SK-N-SH treated with all-trans-retinoic acid at 6 μM for 48 hours (cell line): ENCODE results near the gene TBXAS1.
A peak's percentile ranks its signal among the peaks of the same experiment; 100 is the strongest.

Experiments used
- ATAC-seq: fragments of 200-7000 bp; cut with Tn5 transposase; 3 replicates; pipeline ENCODE4 v1.9.1; 2020; ENCODE audit warnings: mild to moderate bottlenecking, moderate library complexity
- BACH2 ChIP-seq: fragments of 250-450 bp; sonication (Bioruptor Pico); IDR thresholded peaks from 2 replicates; pipeline ENCODE4 v1.9.0; 2021; ENCODE audit warnings: mild to moderate bottlenecking, borderline replicate concordance
- CREB5 ChIP-seq: fragments of 250-450 bp; sonication (Bioruptor Pico); IDR thresholded peaks from 2 replicates; pipeline ENCODE4 v1.5.1; 2020; ENCODE audit warnings: low read depth, mild to moderate bottlenecking, moderate library complexity
- CSDC2 ChIP-seq: fragments of 250-450 bp; sonication (Bioruptor Pico); IDR thresholded peaks from 2 replicates; pipeline ENCODE4 v1.5.0; 2020; ENCODE audit warnings: mild to moderate bottlenecking, moderate library complexity
- GLIS3 ChIP-seq: fragments of 250-450 bp; sonication (Bioruptor Pico); IDR thresholded peaks from 2 replicates; pipeline ENCODE4 v1.5.0; 2020; ENCODE audit warnings: mild to moderate bottlenecking, moderate library complexity
- ISL1 ChIP-seq: fragments of 250-450 bp; sonication (Bioruptor Pico); IDR thresholded peaks from 2 replicates; pipeline ENCODE4 v2.1.2; 2022; ENCODE audit warnings: mild to moderate bottlenecking, moderate library complexity
- POU6F1 ChIP-seq: fragments of 250-450 bp; sonication (Bioruptor Pico); IDR thresholded peaks from 2 replicates; pipeline ENCODE4 v1.8.0; 2021; ENCODE audit warnings: low read depth, mild to moderate bottlenecking, moderate library complexity, borderline replicate concordance
- PPARA ChIP-seq: fragments of 250-450 bp; sonication (Bioruptor Pico); IDR thresholded peaks from 2 replicates; pipeline ENCODE4 v1.5.0; 2020; ENCODE audit warnings: mild to moderate bottlenecking, borderline replicate concordance
- RARB ChIP-seq: fragments of 250-450 bp; sonication (Bioruptor Pico); IDR thresholded peaks from 2 replicates; pipeline ENCODE4 v1.8.0; 2021; ENCODE audit warnings: mild to moderate bottlenecking, moderate library complexity
- TCF4 ChIP-seq: fragments of 250-450 bp; sonication (Bioruptor Pico); IDR thresholded peaks from 2 replicates; pipeline ENCODE4 v1.8.0; 2021; ENCODE audit warnings: mild to moderate bottlenecking, moderate library complexity, borderline replicate concordance
- TOX ChIP-seq: fragments of 250-450 bp; sonication (Bioruptor Pico); IDR thresholded peaks from 2 replicates; pipeline ENCODE4 v1.8.0; 2021; ENCODE audit warnings: mild to moderate bottlenecking, moderate library complexity, borderline replicate concordance
- TSHZ2 ChIP-seq: fragments of 250-450 bp; sonication (Bioruptor Pico); IDR thresholded peaks from 2 replicates; pipeline ENCODE4 v1.5.0; 2020; ENCODE audit warnings: mild to moderate bottlenecking, moderate library complexity
- ZFP30 ChIP-seq: fragments of 450-650 bp; formaldehyde crosslinking; IDR thresholded peaks from 2 replicates; pipeline ENCODE4 v1.5.0; 2022; ENCODE audit warnings: mild to moderate bottlenecking, moderate library complexity
- ZNF565 ChIP-seq: fragments of 450-650 bp; formaldehyde crosslinking; conservative IDR thresholded peaks from 2 replicates; pipeline ENCODE4 v1.5.0; 2020; ENCODE audit warnings: low read depth, mild to moderate bottlenecking, moderate library complexity
- ZNF70 ChIP-seq: fragments of 450-650 bp; formaldehyde crosslinking; IDR thresholded peaks from 2 replicates; pipeline ENCODE4 v1.5.0; 2020; ENCODE audit warnings: mild to moderate bottlenecking, moderate library complexity
- ZNF8 ChIP-seq: fragments of 450-650 bp; formaldehyde crosslinking; IDR thresholded peaks from 2 replicates; pipeline ENCODE4 v1.5.0; 2020; ENCODE audit warnings: mild to moderate bottlenecking, moderate library complexity

TBXAS1 gene

GRCh38 chr7:140036224-140036962, 207.3 kb downstream of the TBXAS1 start (continued):
- TF ChIP-seq POU6F1 (CRISPR knock-in tag) (no peak), ZNF8 (CRISPR knock-in tag) (peak; percentile 51; the same call in 1 of the 2 replicates), TOX (CRISPR knock-in tag) (peak; percentile 47; the same call in 1 of the 2 replicates), ZNF565 (peak; percentile 75; the same call in 1 of the 2 replicates)

GRCh38 chr7:140039066-140039465, 210.0 kb downstream of the TBXAS1 start:
- no peak for ATAC-seq

GRCh38 chr7:140039896-140040295, 210.8 kb downstream of the TBXAS1 start:
- ATAC-seq = no peak
- TF ChIP-seq GLIS3 (CRISPR knock-in tag) (no peak), ISL1 (no peak), PPARA (CRISPR knock-in tag) (no peak), TCF4 (CRISPR knock-in tag) (no peak), TOX (CRISPR knock-in tag) (no peak), ZNF70 (CRISPR knock-in tag) (no peak), ZNF565 (no peak), CREB5 (CRISPR knock-in tag) (no peak)

More at GRCh38 chr7:140039066-140039465, 210.0 kb downstream of the TBXAS1 start:
- no peak for TF ChIP-seq ZNF565

- ATAC-seq = no peak
These were observed 212.8 kb downstream of the TBXAS1 start for GRCh38 chr7:140041659-140042385.

DNA sequence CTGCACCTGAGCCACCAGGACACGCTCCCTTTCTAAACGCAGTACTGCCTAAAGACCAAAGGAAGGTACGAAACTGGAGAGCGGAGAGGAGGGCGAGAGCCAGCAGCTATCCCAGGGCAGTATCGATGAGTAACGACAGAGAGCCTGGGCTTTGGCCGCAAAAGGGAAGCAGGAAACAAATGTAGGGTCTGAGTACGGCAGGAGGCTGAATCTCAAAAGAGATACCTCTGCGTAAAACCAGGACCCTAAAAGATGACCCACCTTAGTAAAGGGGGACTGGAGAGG, 213.3 kb downstream of the TBXAS1 start:
- no peak for TF ChIP-seq BACH2 (CRISPR knock-in tag)
- no peak for TF ChIP-seq TSHZ2
- no peak for TF ChIP-seq RARB (CRISPR knock-in tag)
- TF ChIP-seq CSDC2 (CRISPR knock-in tag) = no peak
- TF ChIP-seq POU6F1 (CRISPR knock-in tag) = no peak
- TF ChIP-seq ZNF8 (CRISPR knock-in tag) = no peak
- ATAC-seq = no peak

More at GRCh38 chr7:140041659-140042385, 212.8 kb downstream of the TBXAS1 start:
- TF ChIP-seq ISL1 (peak; percentile 44), TSHZ2 (no peak), ZFP30 (no peak)
- TF ChIP-seq, all 23 proteins: peak for 1
